SK-N-SH treated with all-trans-retinoic acid at 6 μM for 48 hours (cell line): ENCODE results near the gene NR2E1.

Source experiments
- ATAC-seq: fragments of 200-7000 bp; cut with Tn5 transposase; 3 replicates; pipeline ENCODE4 v1.9.1; 2020; ENCODE audit warnings: mild to moderate bottlenecking, moderate library complexity
- ARNTL ChIP-seq: fragments of 450-650 bp; formaldehyde crosslinking; IDR thresholded peaks from 2 replicates; pipeline ENCODE4 v1.5.0; 2020; ENCODE audit warnings: low read depth, mild to moderate bottlenecking, moderate library complexity, borderline replicate concordance
- BACH2 ChIP-seq: fragments of 250-450 bp; sonication (Bioruptor Pico); IDR thresholded peaks from 2 replicates; pipeline ENCODE4 v1.9.0; 2021; ENCODE audit warnings: mild to moderate bottlenecking, borderline replicate concordance
- CSDC2 ChIP-seq: fragments of 250-450 bp; sonication (Bioruptor Pico); IDR thresholded peaks from 2 replicates; pipeline ENCODE4 v1.5.0; 2020; ENCODE audit warnings: mild to moderate bottlenecking, moderate library complexity
- ESRRG ChIP-seq: fragments of 250-450 bp; sonication (Bioruptor Pico); IDR thresholded peaks from 2 replicates; pipeline ENCODE4 v1.6.1; 2021; ENCODE audit warnings: mild to moderate bottlenecking
- GLIS3 ChIP-seq: fragments of 250-450 bp; sonication (Bioruptor Pico); IDR thresholded peaks from 2 replicates; pipeline ENCODE4 v1.5.0; 2020; ENCODE audit warnings: mild to moderate bottlenecking, moderate library complexity
- ISL1 ChIP-seq: fragments of 250-450 bp; sonication (Bioruptor Pico); IDR thresholded peaks from 2 replicates; pipeline ENCODE4 v2.1.2; 2022; ENCODE audit warnings: mild to moderate bottlenecking, moderate library complexity
- OSR1 ChIP-seq: fragments of 250-450 bp; sonication (Bioruptor Pico); IDR thresholded peaks from 2 replicates; pipeline ENCODE4 v1.8.0; 2022; ENCODE audit warnings: moderate library complexity, mild to moderate bottlenecking, inconsistent platforms
- PATZ1 ChIP-seq: fragments of 250-450 bp; sonication (Bioruptor Pico); IDR thresholded peaks from 2 replicates; pipeline ENCODE4 v1.8.0; 2020; ENCODE audit warnings: mild to moderate bottlenecking, moderate library complexity, borderline replicate concordance
- POU6F1 ChIP-seq: fragments of 250-450 bp; sonication (Bioruptor Pico); IDR thresholded peaks from 2 replicates; pipeline ENCODE4 v1.8.0; 2021; ENCODE audit warnings: low read depth, mild to moderate bottlenecking, moderate library complexity, borderline replicate concordance
- PPARA ChIP-seq: fragments of 250-450 bp; sonication (Bioruptor Pico); IDR thresholded peaks from 2 replicates; pipeline ENCODE4 v1.5.0; 2020; ENCODE audit warnings: mild to moderate bottlenecking, borderline replicate concordance
- RARB ChIP-seq: fragments of 250-450 bp; sonication (Bioruptor Pico); IDR thresholded peaks from 2 replicates; pipeline ENCODE4 v1.8.0; 2021; ENCODE audit warnings: mild to moderate bottlenecking, moderate library complexity
- SNAI2 ChIP-seq: fragments of 250-450 bp; sonication (Bioruptor Pico); IDR thresholded peaks from 2 replicates; pipeline ENCODE4 v1.5.0; 2020; ENCODE audit warnings: mild to moderate bottlenecking, moderate library complexity
- TCF4 ChIP-seq: fragments of 250-450 bp; sonication (Bioruptor Pico); IDR thresholded peaks from 2 replicates; pipeline ENCODE4 v1.8.0; 2021; ENCODE audit warnings: mild to moderate bottlenecking, moderate library complexity, borderline replicate concordance
- TOX ChIP-seq: fragments of 250-450 bp; sonication (Bioruptor Pico); IDR thresholded peaks from 2 replicates; pipeline ENCODE4 v1.8.0; 2021; ENCODE audit warnings: mild to moderate bottlenecking, moderate library complexity, borderline replicate concordance
- ZC3H10 ChIP-seq: fragments of 250-450 bp; sonication (Bioruptor Pico); IDR thresholded peaks from 2 replicates; pipeline ENCODE4 v1.5.1; 2021; ENCODE audit warnings: mild to moderate bottlenecking, moderate library complexity
- ZFP3 ChIP-seq: fragments of 250-450 bp; sonication (Bioruptor Pico); IDR thresholded peaks from 2 replicates; pipeline ENCODE4 v1.5.0; 2020; ENCODE audit warnings: mild to moderate bottlenecking, moderate library complexity
- ZFP30 ChIP-seq: fragments of 450-650 bp; formaldehyde crosslinking; IDR thresholded peaks from 2 replicates; pipeline ENCODE4 v1.5.0; 2022; ENCODE audit warnings: mild to moderate bottlenecking, moderate library complexity
- ZNF565 ChIP-seq: fragments of 450-650 bp; formaldehyde crosslinking; conservative IDR thresholded peaks from 2 replicates; pipeline ENCODE4 v1.5.0; 2020; ENCODE audit warnings: low read depth, mild to moderate bottlenecking, moderate library complexity
- ZNF70 ChIP-seq: fragments of 450-650 bp; formaldehyde crosslinking; IDR thresholded peaks from 2 replicates; pipeline ENCODE4 v1.5.0; 2020; ENCODE audit warnings: mild to moderate bottlenecking, moderate library complexity
- ZNF8 ChIP-seq: fragments of 450-650 bp; formaldehyde crosslinking; IDR thresholded peaks from 2 replicates; pipeline ENCODE4 v1.5.0; 2020; ENCODE audit warnings: mild to moderate bottlenecking, moderate library complexity
- TF ChIP-seq, protein P1 (sequence below): fragments of 250-450 bp; sonication (Bioruptor Pico); IDR thresholded peaks from 2 replicates; pipeline ENCODE4 v1.5.1; 2021; ENCODE audit warnings: mild to moderate bottlenecking, moderate library complexity
- TF ChIP-seq, protein P2 (sequence below): fragments of 250-450 bp; sonication (Bioruptor Pico); IDR thresholded peaks from 2 replicates; pipeline ENCODE4 v1.5.1; 2020; ENCODE audit warnings: low read depth, mild to moderate bottlenecking, moderate library complexity

The NR2E1 gene

GRCh38 chr6:108166664-108167448 is 1.0 kb downstream of the NR2E1 start:
- ATAC-seq, result no peak
- TF ChIP-seq PPARA (CRISPR knock-in tag) (no peak), TCF4 (CRISPR knock-in tag) (no peak), RARB (no peak), BACH2 (CRISPR knock-in tag) (no peak), POU6F1 (CRISPR knock-in tag) (no peak)
- TF ChIP-seq, protein P1, sequence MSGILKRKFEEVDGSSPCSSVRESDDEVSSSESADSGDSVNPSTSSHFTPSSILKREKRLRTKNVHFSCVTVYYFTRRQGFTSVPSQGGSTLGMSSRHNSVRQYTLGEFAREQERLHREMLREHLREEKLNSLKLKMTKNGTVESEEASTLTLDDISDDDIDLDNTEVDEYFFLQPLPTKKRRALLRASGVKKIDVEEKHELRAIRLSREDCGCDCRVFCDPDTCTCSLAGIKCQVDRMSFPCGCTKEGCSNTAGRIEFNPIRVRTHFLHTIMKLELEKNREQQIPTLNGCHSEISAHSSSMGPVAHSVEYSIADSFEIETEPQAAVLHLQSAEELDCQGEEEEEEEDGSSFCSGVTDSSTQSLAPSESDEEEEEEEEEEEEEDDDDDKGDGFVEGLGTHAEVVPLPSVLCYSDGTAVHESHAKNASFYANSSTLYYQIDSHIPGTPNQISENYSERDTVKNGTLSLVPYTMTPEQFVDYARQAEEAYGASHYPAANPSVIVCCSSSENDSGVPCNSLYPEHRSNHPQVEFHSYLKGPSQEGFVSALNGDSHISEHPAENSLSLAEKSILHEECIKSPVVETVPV, result no peak

GRCh38 chr6:108167449-108168089 is 1.7 kb downstream of the NR2E1 start:
- no peak for ATAC-seq
- no peak for TF ChIP-seq ESRRG (CRISPR knock-in tag)
- TF ChIP-seq GLIS3, result no peak
- no peak for TF ChIP-seq ISL1 (CRISPR knock-in tag)
- no peak for TF ChIP-seq PPARA (CRISPR knock-in tag)
- no peak for TF ChIP-seq ZNF8 (CRISPR knock-in tag)
- TF ChIP-seq OSR1, result no peak
- TF ChIP-seq, protein P2, sequence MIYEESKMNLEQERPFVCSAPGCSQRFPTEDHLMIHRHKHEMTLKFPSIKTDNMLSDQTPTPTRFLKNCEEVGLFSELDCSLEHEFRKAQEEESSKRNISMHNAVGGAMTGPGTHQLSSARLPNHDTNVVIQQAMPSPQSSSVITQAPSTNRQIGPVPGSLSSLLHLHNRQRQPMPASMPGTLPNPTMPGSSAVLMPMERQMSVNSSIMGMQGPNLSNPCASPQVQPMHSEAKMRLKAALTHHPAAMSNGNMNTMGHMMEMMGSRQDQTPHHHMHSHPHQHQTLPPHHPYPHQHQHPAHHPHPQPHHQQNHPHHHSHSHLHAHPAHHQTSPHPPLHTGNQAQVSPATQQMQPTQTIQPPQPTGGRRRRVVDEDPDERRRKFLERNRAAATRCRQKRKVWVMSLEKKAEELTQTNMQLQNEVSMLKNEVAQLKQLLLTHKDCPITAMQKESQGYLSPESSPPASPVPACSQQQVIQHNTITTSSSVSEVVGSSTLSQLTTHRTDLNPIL (CRISPR knock-in tag), result no peak
- no peak for TF ChIP-seq SNAI2 (CRISPR knock-in tag)
- TF ChIP-seq, protein P1, result no peak
- TF ChIP-seq ZNF70, result no peak
- no peak for TF ChIP-seq ARNTL (CRISPR knock-in tag)
- no peak for TF ChIP-seq TOX (CRISPR knock-in tag)
- TF ChIP-seq, all 23 proteins: peak for 0

DNA sequence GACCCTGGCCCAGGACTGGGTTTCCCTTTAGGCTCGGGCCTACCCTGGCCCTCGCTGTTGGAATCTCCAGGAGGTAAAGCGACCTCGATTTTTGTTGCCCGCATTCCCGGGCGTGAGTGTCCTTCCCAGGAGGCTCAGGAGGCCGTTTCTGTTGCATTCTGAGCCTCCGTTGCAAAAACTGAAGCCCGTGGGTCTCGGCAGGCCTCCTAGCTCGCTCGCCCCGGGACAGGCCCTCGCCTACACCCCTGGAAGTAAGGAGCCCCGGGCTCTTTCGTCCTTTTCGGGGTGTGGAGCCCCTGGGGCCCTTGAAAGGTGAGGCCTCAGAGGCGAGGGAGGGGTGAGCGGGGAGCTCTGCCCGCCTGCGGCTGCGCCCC is 2.3 kb downstream of the NR2E1 start:
- no peak for ATAC-seq
- no peak for TF ChIP-seq PPARA (CRISPR knock-in tag)
- no peak for TF ChIP-seq ARNTL (CRISPR knock-in tag)
- TF ChIP-seq CSDC2 (CRISPR knock-in tag), result no peak
- TF ChIP-seq ZFP30 (CRISPR knock-in tag), result no peak
- TF ChIP-seq GLIS3, result no peak
- no peak for TF ChIP-seq RARB
- TF ChIP-seq, protein P1, result no peak
- no peak for TF ChIP-seq POU6F1 (CRISPR knock-in tag)
- TF ChIP-seq TOX (CRISPR knock-in tag), result no peak
- no peak for TF ChIP-seq SNAI2 (CRISPR knock-in tag)
- TF ChIP-seq TCF4 (CRISPR knock-in tag), result no peak
- TF ChIP-seq, protein P2 (CRISPR knock-in tag), result no peak
- no peak for TF ChIP-seq ZC3H10 (CRISPR knock-in tag)
- no peak for TF ChIP-seq OSR1
- no peak for TF ChIP-seq ISL1 (CRISPR knock-in tag)
- TF ChIP-seq ZNF565 (CRISPR knock-in tag), result no peak
- no peak for TF ChIP-seq ESRRG (CRISPR knock-in tag)
- TF ChIP-seq ZFP3, result no peak
- no peak for TF ChIP-seq PATZ1 (CRISPR knock-in tag)
